GM12873 (cell line): ENCODE data around the gene MEGF6.

Experiments
- TF ChIP-seq, protein P1 (sequence below): IDR thresholded peaks from 2 replicates; pipeline ENCODE4 v1.5.1; 2012; ENCODE audit warnings: low read depth, mild to moderate bottlenecking, moderate library complexity, low read length, control low read depth; ENCODE audit not compliant: insufficient read depth; ENCODE audit errors: missing control alignments

Gene MEGF6

GRCh38 chr1:3630914-3631313 is 19.6 kb upstream of the MEGF6 start:
- TF ChIP-seq, protein P1, sequence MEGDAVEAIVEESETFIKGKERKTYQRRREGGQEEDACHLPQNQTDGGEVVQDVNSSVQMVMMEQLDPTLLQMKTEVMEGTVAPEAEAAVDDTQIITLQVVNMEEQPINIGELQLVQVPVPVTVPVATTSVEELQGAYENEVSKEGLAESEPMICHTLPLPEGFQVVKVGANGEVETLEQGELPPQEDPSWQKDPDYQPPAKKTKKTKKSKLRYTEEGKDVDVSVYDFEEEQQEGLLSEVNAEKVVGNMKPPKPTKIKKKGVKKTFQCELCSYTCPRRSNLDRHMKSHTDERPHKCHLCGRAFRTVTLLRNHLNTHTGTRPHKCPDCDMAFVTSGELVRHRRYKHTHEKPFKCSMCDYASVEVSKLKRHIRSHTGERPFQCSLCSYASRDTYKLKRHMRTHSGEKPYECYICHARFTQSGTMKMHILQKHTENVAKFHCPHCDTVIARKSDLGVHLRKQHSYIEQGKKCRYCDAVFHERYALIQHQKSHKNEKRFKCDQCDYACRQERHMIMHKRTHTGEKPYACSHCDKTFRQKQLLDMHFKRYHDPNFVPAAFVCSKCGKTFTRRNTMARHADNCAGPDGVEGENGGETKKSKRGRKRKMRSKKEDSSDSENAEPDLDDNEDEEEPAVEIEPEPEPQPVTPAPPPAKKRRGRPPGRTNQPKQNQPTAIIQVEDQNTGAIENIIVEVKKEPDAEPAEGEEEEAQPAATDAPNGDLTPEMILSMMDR, result no peak

- TF ChIP-seq, protein P1, result no peak
Observed at GRCh38 chr1:3630161-3630611, 18.9 kb upstream of the MEGF6 start.

DNA sequence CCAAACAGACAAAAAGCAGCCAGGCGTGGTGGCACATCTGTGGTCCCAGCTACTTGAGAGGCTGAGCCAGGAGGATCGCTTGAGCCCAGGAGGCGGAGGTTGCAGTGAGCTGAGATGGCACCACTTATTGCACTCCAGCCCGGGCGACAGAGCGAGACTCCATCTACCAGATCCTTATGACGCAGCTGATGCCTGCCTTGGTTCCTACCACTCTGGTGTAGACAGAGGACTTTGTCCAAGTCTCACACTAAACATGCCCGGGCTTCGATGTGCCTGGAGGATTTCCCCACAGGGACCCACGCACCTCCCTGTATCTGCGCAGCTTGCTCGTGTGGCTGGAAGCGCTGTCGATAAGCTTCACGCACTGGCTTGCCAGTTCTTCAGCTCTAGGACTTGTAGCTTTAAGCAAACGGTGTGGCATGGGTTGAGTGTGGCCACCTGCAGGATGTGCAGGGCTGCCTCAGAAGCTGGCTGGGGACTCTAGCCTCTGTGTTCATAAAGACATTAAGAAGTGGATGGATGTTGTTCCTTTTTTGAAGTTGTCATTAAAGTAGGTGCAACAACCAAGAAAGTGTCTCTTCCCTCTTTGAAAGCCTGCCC is 18.4 kb upstream of the MEGF6 start:
- TF ChIP-seq, protein P1, result no peak

- TF ChIP-seq, protein P1, result no peak
Observed at GRCh38 chr1:3628445-3628844, 17.1 kb upstream of the MEGF6 start.

DNA sequence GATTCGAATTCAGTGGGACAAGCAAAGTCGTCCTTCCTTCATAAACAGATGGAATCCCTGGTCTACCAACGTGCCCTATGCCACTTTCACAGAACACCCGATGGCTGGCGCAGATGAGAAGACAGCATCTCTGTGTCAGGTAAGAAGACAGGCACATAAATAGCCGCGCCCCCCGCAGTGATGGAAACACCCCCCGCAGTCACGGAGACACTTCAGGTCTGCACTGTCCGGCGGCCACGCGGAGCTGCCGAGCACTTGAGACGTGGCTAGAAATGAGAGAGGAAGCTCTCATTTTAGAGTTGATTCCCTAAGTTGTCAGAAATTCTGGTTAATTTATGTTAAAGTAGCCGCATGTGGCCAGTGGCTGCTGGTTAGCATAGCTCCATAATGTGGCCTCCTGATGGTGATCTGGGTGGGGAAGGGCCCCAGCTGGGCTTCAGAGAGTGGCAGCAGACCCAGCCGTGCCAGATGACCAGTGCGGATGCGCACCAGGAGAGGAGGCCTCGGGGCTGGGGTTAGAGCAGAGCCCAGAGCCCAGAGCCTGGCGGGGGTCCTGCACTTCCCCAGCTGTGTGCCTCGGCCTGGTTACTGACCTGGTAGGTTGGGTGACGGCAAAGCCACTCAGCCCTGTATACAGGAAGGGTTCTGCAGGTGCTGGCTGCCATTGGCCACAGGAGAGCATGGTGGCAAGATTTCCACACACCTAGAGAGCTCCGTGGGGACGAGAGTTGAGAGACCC is 16.4 kb upstream of the MEGF6 start:
- TF ChIP-seq, protein P1, result no peak

DNA sequence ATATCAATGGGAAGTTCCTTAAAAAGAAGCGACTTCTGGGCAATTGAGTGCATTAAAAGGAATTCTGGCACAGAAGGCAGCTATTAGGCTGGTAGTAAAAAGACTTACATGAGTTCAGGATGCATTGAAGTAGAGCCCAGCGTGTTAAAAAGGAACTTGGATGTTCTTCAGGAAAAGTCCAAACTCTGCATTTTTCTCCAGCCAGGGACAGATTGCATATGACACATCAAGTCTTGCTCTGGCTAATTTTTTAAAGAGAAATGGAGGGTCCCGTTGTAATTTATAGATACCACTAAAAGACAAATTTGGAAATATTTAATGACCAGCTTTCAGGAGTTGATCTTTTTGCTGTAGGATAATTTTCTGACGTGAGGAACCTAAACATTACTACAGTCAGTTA is 14.7 kb upstream of the MEGF6 start:
- TF ChIP-seq, protein P1, result no peak

DNA sequence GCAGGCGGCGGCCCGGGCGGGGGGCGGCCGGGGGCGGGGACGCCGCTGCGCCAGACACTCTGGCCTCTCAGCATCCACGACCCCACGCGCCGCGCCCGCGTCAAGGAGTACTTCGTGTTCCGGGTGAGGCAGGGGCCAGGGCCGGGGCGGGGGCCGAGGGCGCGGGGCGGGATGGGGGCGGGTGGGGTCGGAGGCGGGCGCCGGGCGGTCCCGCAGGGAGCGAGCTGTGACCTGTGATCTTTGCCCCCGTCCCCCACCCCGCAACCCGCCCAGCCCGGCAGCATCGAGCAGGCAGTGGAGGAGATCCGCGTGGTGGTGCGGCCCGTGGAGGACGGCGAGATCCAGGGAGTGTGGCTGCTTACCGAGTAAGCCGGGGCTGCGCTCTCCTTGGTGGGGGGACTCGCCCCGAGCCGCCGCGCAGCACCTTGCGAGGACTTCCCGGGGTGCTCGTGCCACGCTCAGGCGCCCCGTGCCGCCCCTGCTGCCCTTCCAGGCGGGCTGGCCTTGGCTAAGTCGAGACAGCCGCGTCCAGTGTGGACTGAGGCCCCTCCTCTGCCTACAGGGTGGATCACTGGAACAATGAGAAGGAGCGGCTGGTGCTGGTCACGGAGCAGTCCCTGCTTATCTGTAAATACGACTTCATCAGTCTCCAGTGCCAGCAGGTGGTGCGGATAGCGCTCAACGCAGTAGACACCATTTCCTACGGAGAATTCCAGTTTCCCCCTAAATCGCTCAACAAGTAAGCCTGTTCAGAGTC is 14.0 kb upstream of the MEGF6 start:
- TF ChIP-seq, protein P1, result no peak
